Measurements from ENCODE around the gene SMYD4.
A peak's percentile ranks its signal among the peaks of the same experiment; 100 is the strongest.
"Not testable (repeated sequence)": the region's sequence is repeated elsewhere in the genome, so short reads cannot be mapped to it uniquely, and the experiment has no call there.

SMYD4 gene

DNA sequence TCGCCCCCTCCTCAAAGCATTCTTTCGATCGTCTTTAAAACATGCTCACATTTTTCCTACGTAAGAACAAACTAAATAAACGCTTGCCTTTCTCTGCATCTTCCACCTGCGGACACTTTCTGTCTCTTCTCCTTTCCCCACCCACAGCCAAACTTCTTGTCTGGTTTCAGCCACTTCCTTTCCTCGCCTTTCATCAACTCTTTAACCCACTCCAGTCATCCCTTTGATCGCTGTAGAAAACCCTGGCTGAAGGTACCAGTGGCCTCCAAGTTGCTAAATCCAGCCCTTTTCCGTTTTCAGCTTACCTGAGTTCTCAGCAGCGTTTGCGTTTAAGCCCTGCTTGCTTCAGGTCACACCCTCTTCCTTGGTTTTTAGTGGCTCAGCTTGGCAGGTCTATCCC, 586 bp upstream of the SMYD4 start:
- DNase-seq (ENCODE audit: low read depth): peak; percentile 3

DNA sequence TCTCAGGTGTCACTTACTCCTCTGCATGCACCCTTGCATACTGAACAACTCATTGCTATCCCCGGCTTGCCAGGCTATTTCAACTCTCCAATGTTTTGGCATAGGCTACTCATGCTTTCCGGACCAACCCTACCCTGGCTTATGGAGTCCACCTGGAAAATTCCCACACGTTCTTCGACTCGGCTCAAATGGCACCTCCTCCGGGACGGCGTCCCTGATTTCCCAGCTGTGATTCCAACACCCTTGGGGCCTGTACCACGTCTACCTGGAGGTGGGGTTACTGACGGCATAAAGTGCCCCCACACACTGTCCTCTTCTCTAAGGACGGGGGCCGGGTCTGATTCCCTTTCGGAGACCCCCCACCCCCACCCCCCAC, 498 bp downstream of the SMYD4 start:
- peak; percentile 9 for DNase-seq (ENCODE audit: low read depth)

DNA sequence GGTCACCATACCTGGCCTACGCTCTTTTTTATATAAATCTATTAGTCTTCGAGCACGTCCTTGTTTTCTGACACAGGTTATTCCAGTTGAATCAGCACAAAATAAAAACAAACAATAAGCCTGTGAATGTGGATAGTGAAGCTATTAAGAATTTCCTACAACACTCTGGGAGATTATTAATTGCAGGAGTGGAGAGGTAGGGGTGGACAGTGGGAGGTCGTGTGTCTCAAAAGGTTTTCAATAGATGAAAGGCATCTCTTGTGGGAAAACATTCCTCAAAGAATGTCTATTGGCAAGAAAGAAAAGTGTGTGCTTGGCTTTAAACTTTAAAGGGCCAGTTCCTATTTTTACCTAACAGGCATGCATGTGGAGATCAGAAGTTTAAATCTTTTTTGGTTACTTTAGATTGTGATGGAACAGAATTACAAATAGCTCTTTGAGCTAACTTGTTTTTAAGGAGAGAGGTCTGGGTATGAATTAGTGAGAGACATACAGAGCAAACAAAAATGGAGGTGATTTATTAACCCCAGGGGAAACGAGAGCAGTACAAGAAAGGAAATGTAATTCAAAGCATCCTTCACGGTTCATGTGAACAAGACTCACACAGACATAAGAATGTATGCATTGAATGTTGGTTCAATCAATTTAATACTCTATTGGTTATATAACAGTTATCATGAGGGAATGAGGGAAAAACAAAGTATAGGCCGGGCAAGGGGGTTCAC, 9.0 kb downstream of the SMYD4 start:
- DNase-seq (ENCODE audit: low read depth): no peak

DNA sequence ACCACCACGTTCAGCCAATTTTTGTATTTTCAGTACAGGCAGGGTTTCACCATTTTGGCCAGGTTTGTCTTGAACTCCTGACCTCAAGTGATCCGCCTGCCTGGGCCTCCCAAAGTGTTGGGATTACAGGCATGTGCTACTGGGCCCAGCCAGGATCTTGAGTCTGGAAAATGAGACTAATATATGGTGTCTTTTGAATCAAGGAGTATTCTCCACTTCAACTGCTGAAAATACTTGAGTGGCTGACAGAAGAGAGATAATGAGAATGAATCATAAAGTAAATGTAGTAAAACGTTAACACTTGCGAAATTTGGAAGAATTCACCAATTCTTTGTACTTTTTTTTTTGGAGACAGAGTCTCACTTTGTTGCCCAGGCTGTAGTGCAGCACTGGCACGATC, 16.6 kb downstream of the SMYD4 start:
- DNase-seq (ENCODE audit: low read depth): peak; percentile 50

DNA sequence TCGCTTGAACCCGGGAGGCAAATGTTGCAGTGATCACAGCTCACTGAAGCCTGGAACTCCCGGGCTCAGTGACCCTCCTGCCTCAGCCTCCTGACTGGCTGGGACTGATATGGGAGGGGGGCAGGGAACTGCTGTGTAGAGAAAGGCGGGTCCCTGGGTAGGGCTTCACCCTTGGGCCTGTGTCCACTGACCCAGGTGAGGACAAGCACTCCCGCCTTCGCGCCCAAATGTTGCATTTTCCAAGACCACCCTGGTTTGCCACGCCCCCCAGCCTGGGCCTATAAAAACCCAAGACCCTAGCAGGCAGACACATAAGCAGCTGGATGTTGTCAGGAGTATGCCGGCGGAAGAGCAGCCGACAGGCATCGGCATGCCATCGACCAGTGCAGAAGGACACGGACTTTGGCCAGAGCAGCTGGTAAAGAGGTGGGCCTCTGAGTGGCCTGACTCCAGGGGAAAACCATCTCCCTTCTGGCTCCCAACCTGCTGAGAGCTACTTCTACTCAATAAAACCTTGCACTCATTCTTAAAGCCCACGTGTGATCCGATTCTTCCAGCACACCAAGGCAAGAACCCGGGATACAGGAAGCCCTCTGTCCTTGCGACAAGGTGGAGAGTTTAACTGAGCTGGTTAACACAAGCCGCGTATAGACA, 19.1 kb downstream of the SMYD4 start:
- DNase-seq (ENCODE audit: low read depth): no peak

DNA sequence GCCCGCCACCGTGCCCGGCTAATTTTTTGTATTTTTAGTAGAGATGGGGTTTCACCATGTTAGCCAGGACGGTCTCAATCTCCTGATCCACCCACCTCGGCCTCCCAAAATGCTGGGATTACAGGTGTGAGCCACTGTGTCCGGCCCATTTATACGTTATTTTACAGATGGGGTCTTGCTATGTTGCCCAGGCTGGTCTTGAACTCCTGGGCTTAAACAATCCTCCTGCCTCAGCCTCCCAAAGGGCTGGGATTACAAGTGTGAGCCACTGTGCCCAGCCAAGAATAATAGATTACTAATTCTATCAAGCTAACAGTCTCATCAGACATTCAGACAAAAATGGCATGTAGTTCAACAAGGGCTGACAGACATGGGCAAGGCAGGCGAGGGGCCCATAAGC, 19.9 kb downstream of the SMYD4 start:
- not testable (repeated sequence) for DNase-seq (ENCODE audit: low read depth)

DNA sequence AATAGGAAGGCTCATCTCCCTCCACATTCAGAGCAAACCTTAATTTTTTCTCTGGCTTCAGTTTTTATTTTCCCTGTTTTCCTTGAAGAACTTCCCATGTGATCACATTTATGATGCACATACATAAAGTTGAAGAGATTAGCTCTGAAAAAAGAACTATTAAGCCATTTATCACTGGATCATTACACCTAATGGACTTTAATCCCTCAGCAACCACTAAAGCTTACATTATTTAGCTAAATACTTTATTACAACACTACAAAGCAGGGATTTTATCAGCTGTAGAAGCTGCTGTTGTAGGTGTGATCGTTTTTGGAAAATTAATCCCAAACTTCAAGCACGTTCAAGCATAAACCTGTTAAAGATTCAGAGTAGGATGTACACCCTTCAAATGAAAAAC, 21.1 kb downstream of the SMYD4 start:
- DNase-seq (ENCODE audit: low read depth): no peak

DNA sequence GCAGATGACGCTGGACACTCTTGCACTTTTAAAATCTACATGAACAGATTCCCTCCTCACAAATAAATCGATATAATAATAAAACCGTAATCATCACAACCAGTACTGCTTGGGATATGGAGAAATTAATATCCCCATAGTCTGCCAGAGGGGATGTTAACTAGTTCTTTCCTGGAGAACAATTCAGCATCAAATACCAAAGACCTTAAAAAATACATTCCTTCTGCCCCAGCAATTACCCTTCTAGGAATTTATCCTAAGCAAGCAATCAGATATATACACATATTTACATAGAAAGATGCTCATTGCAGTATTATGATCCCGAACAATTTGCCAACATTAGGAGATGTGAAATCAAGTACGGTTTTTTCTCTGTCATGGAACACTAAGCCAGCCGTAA, 21.8 kb downstream of the SMYD4 start:
- no peak for DNase-seq (ENCODE audit: low read depth)

DNA sequence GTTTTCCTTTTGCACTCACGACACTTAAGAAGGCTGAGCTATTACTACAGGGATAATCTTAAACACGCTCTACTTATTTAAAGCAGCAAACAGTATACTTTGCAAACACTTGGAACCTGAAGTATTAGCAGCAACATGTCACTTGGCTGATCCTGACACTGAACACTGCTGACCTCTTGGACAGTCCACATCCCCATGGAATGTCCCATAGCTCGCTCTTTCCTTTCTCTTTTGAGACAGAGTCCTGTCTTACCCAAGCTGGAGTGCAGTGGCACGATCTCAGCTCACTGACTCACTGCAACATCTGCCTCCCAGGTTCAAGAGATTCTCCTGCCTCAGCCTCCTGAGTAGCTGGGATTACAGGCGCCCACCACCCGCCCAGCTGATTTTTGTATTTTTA, 26.4 kb downstream of the SMYD4 start:
- DNase-seq (ENCODE audit: low read depth): no peak

DNA sequence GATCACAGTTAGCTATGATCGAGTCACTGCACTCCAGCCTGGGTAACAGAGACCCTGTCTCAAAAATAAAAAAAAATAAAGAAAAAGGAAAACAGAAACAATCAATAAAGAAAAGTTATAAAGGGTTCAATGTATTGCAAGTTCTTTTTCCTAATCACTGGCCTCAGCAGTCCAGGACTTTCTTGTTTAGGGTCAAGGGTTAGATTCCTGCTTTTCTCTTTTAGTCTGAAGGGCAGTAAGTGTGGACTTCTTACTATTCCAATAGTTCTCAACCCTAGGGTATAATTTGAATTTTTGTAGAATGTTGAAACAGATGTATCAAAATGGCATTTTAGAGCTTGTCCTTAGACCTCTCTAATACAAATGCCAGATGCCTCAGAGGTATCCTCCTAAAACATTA, 27.3 kb downstream of the SMYD4 start:
- no peak for DNase-seq (ENCODE audit: low read depth)

DNA sequence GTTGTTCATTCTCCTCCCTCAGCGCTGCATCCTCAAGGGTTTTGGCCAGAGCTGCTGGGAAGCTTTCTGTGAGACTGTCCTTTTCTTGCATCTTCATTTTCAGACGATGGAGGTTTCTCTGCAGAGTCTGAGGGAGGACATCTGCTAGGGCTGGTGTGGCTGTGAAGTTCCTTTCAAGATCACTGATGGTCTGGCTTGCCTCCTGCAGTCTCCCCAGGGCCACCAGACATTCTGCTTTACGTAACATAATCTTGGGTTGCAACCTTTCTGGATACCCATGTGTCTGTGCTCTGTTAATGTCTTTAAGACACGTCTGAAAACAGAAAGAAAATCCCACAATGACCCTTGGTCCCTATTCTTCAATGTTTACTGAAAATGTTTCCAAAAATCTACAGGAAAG, 29.0 kb downstream of the SMYD4 start:
- DNase-seq (ENCODE audit: low read depth): no peak

DNA sequence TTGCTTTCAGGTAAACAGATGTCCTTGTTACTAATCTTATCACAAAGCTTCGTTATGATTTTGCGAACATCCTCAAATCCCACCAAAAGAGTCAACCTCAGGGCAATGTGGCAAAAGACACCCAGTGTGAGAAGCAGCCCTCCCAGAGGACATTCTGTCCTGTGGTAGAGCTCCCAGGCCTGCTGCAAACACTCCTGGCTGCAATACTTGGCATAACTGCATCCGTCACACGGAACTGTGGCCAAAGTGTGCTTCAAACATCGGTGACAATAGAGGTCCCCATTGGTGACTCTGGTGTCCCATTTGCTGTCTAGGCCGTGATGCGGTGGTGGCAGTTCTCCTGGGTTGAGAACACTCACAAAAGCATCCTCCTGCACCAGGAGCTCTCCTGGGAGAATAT, 29.5 kb downstream of the SMYD4 start:
- no peak for DNase-seq (ENCODE audit: low read depth)

DNA sequence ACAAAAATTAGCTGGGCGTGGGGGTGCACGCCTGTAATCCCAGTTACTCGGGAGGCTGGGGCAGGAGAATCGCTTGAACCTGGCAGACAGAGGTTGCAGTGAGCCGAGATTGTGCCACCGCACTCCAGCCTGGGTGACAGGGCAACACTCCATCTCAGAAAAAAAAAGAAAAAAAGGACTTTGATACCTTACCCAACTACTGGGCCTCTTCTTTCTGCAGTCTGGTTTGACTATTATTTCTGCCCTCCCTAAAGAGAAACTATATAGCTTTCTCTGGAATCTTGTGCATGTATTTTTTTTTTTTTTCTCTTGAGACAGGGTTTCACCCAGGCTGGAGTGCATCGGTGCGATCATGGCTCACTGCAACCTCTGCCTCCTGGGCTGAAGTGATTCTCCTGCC, 31.9 kb downstream of the SMYD4 start:
- DNase-seq (ENCODE audit: low read depth): not testable (repeated sequence)

DNA sequence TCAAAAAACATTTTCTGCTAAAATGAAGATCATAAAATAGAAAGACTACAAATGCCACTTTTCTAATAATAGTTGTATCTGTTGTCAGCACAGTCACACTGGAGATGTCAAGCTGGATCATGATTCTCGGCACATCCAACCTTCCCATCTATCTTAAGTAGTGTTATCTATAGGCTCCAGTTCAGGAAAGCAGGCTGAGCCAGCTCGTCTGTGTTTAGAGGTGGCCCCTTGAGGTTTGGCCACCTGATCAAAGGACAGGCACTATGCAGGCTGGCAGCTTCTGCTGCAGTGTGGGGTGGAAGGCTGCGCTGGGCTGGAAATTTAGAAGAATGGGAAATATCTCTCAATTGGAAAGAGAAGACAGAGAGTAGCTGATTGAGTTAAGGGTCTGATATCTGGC, 32.4 kb downstream of the SMYD4 start:
- no peak for DNase-seq (ENCODE audit: low read depth)

DNA sequence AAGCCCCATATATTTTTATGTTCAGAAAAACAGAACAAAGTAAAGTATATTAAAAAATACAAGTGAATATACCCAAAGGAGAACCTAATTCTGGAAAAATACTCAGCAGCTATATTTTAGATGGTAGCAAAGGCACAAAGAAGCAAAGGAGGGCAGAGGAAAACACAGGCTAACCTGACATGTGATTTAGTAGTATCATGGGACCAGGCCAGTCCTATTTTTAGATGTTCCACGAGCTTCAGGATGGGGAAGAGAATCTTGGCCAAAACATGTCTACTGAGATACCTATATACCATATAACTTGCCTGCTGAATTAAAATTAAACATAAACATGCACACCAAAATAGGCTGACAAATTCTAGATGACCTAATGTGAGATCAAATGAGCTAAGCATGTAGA, 32.9 kb downstream of the SMYD4 start:
- no peak for DNase-seq (ENCODE audit: low read depth)

DNA sequence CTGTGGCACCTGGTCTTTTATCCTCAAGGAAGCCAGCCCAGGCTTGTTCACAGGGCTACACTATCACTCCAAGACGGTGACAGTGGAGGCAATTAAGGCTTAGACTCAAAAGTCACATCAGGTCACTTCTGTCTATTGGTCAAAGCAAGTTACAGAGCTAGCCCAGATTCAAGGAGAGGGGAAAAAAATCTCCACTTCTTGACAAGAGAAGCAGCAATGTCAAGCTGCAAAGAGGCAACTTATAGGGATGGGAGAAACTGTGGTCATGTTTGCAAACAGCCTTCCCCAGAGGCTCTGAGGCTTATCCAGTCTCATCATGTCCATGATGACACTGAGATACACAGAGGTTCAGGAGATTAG, 36.3 kb downstream of the SMYD4 start:
- DNase-seq (ENCODE audit: low read depth): no peak

DNA sequence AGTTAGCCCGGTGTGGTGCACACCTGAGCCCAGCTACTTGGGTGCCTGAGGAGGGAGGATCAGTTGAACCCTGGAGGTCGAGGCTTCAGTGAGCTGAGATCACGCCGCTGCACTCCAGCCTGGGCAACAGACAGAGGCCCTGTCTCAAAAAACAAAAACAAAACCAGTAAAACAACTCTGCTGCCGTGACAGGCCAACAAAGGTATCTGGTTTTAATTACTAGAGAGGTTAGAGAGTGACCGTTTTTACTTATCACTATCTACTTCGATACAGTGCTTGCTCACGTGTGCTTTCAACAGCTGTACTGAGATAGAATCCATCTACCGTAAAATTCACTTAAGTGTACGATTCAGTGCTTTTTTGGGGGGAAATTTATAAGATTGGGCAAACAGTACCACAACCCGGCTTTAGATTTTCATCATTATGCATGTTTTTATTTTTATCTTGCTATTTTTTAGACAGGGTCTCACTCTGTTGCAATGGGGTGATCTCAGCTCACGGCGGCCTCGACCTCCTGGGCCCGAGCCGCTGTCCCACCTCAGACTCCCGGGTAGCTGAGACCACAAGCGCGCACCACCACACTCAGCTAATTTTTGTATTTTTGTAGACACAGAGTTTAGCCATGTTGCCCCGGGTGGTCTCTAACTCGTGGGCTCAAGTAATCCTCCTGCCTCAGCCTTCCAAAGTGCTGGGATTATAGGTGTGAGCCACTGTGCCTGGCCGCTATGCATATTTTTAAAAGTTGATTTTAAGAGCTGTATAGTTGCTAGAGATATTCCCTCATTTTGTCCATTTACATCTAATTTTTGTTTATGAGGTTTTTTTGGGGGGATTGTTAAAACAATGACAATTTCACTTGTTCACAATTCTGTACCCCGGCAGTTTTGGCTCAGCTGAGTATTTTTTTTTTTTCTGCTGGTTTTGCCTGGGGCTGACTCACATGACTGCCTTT, 36.9 kb downstream of the SMYD4 start:
- no peak for DNase-seq (ENCODE audit: low read depth)

DNA sequence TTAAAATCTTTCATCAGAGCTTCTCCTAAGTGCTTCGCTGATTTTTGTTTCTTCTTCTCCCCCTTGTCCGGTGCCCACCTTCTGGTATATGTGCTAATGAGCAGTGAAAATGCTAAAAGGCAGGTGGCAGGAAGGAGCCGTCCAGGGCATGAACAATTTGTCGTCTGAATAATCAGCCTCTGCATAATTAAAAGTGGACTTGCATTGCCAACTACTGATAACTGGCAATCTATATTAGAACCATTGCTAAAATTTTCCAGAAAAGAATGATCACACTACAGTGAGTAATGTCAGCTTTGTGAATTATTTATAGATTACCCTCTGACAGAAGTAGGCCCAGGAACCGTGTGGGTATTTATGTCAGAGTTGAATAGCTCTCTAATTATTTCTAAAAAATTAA, 39.8 kb downstream of the SMYD4 start:
- no peak for DNase-seq (ENCODE audit: low read depth)

DNA sequence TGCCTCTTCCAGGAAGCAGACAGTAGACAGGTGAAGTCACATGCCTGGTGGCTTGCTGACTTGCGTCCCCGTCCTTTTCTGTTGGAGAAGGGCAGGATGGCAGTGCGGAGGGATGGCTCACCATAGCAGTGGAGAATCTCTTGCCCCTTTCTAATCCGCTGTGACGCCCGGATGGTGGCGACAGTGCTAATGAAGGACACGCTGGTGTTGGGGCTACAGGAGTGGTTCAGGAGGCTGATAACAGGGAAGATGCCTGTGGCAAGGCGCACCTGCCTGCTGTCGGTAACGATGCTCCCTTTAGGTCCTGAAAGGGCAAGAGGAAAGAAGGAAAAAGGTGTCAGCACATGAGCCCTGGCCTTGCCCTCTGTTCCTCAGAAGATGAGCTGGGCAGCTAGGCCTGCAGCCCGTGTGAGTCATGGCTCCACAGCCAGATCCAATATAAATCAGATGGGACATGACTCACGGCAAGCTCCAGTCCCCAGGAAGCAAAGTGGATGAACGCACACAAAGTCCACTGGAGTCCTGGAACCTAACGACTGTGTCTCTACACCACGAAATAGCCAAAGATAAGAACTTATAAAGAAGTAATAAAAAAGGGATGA, 42.3 kb downstream of the SMYD4 start:
- DNase-seq (ENCODE audit: low read depth): peak; percentile 97

DNA sequence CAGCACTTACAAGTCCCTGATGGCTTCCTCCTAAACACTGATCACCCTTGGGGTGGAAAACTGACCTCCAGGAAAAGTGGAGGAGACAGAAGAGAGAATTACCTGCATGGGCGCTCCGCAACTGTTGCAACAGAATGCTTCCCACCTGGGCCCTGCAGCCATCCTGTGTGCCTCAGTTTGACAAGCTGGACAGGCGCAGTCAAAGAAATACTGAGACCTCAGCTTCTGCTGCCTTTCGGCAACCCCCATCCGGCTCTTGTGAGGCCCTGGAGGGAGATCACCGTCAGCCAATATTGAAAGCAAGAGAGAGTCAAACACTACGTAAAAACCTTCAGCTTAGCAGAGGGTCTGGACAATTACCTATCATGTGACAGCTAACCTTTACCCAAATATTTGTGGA, 43.0 kb downstream of the SMYD4 start:
- DNase-seq (ENCODE audit: low read depth): no peak

DNA sequence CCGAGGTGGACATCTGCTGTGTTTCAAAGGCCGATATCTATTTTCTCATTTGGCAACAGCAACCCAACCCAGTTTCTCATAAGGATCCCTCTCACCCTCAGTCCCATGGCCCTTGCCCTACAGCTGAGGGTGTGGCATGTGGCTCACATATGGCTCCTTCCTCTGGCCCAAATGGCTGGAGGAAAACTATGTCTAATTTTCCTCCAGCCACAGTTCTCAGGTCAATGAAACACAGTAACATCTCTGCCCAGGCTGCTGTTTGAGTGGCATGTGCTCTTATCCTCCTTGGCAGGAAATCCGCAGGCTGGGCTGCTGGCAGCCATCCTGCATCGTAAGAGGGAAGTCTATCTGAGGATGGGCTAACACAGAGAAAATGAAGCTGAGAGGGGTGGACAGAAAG, 43.8 kb downstream of the SMYD4 start:
- DNase-seq (ENCODE audit: low read depth): no peak

DNA sequence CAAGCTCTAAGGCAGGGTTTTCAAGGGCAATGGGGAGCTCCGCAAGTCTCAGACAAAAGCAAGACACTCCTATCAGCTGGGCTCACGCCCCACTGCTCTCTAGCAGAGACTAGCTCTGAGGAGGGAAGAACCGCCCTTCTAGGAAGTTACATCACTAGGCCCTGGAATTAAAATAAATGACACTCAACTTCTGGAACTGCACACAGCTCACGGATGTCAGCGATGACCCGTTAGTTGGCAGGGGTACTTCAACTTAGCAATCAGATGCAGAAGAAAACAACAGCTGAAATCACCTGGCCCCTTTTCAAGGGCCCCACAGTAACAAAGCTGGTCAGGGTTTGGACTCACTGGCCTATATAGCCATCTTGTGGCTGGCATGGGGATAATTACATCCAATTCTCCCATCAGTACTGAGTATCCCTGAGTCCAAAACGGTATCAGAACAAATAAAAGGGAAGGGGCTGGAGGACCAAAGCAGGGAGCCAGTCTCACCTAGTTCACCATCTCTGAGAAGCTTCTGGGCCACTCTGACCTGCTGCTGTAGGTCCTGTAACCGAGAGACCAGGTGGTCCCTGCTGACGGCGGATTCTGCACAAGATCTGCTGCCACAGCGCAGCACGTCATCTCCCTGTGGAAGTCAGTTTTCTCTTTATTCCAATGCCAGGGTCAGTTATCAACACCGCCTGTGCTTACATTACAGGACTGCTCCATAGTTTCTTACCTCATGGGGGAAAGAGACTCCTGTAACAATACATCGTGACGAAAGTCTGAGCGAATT, 45.7 kb downstream of the SMYD4 start:
- peak; percentile 73 for DNase-seq (ENCODE audit: low read depth)
